MCF 10A (cell line): ENCODE data around the gene OPRPN. TPM values are rescaled to one million over a fixed set of nuclear protein-coding genes. Genes with fewer than 3 reads are reported as not detected.

Experiments used
- BruUV-seq: library from RNA; stranded (reverse); fragments of 400-500 nt; replicated peaks from 2 replicates; lab custom pipeline; 2021; lab: Mats Ljungman, UMichigan
- CTCF ChIA-PET: fragments of 300-600 bp; sonication (Branson Sonifier 250); formaldehyde crosslinking; extraction: SDS; loops from one replicate; lab custom pipeline; 2021; ENCODE audit warnings: antibody characterized with exemption, inconsistent platforms; lab: Yijun Ruan, JAX
- POLR2A ChIA-PET: fragments of 300-600, 350-650 bp; sonication (Branson Sonifier 250); formaldehyde crosslinking; extraction: SDS; loops from one replicate; lab custom pipeline; 2020; ENCODE audit warnings: antibody characterized with exemption, inconsistent platforms; lab: Yijun Ruan, JAX
- DNase-seq: peaks from one replicate; pipeline ENCODE4 v3.0.0-alpha.2; 2018; ENCODE audit not compliant: unreplicated experiment
- H3K27ac Mint-ChIP-seq: one replicate; pipeline ENCODE4 v1.8.0; 2022; ENCODE audit warnings: mild to moderate bottlenecking, low read depth, mixed read lengths; ENCODE audit not compliant: unreplicated experiment
- H3K27me3 Mint-ChIP-seq: one replicate; pipeline ENCODE4 v1.8.0; 2022; ENCODE audit warnings: mixed read lengths; ENCODE audit not compliant: insufficient read depth, unreplicated experiment
- H3K36me3 Mint-ChIP-seq: one replicate; pipeline ENCODE4 v1.8.0; 2022; ENCODE audit warnings: mild to moderate bottlenecking, moderate library complexity, mixed read lengths; ENCODE audit not compliant: insufficient read depth, unreplicated experiment
- H3K4me1 Mint-ChIP-seq: one replicate; pipeline ENCODE4 v1.8.0; 2022; ENCODE audit warnings: mixed read lengths; ENCODE audit not compliant: insufficient read depth, unreplicated experiment
- H3K4me3 Mint-ChIP-seq: one replicate; pipeline ENCODE4 v1.8.0; 2022; ENCODE audit warnings: mild to moderate bottlenecking, moderate library complexity, mixed read lengths; ENCODE audit not compliant: unreplicated experiment
- H3K9me3 Mint-ChIP-seq: one replicate; pipeline ENCODE4 v1.8.0; 2022; ENCODE audit warnings: mixed read lengths; ENCODE audit not compliant: unreplicated experiment
- CTCF ChIP-seq: fragments of 200-600 bp; IDR thresholded peaks from one replicate; pipeline ENCODE4 v1.8.0; 2022; ENCODE audit warnings: antibody characterized with exemption, mild to moderate bottlenecking; ENCODE audit not compliant: unreplicated experiment
- intact Hi-C: fragments of 100-400 bp; cut with micrococcal nuclease; formaldehyde crosslinking; loops from 2 replicates; pipeline ENCODE4 v1.14.1; 2022
- total RNA-seq: library from RNA; stranded (reverse); gene quantifications from 2 replicates; pipeline ENCODE4 v1.2.3, GENCODE V29; 2022

OPRPN gene
- total RNA-seq, 1 experiment from 2014 or later, result not detected

- POLR2A ChIA-PET, result no interaction called here
- CTCF ChIA-PET, result interaction anchor here (0.7 kb wide), 1 partner anchor 163 kb away, joined by 3 read pairs; no protein-coding TSS in a partner anchor
- peak; percentile 12 for DNase-seq
- Mint-ChIP-seq H3K27me3 (no peaks in the 10 kb centered on the region), H3K4me1 (no peaks in the 10 kb centered on the region), H3K4me3 (no peak overlapping the region), H3K9me3 (no peaks in the 10 kb centered on the region), H3K27ac (no peak overlapping the region), H3K36me3 (no peaks in the 10 kb centered on the region)
- no TSS peak for BruUV-seq
- no peak for TF ChIP-seq CTCF
- intact Hi-C loops, result no loop called here
These were observed 1.6 kb downstream of the OPRPN start for GRCh38 chr4:70399319-70399718.

- H3K27me3 Mint-ChIP-seq, result no peaks in the 10 kb centered on the region
- no peaks in the 10 kb centered on the region for H3K36me3 Mint-ChIP-seq
- TF ChIP-seq CTCF, result no peak
- no peak for DNase-seq
- BruUV-seq, result no TSS peak
- no peaks in the 10 kb centered on the region for H3K9me3 Mint-ChIP-seq
- no peaks in the 10 kb centered on the region for H3K4me1 Mint-ChIP-seq
- no peak overlapping the region for H3K4me3 Mint-ChIP-seq
- no peak overlapping the region for H3K27ac Mint-ChIP-seq
- ChIA-PET CTCF (no interaction called here), POLR2A (no interaction called here)
- intact Hi-C loops, result no loop called here
These were observed 5.0 kb downstream of the OPRPN start for GRCh38 chr4:70402762-70403161.

- ChIA-PET POLR2A (no interaction called here), CTCF (no interaction called here)
- no peaks in the 10 kb centered on the region for H3K9me3 Mint-ChIP-seq
- intact Hi-C loops, result no loop called here
- DNase-seq, result no peak
- H3K27me3 Mint-ChIP-seq, result no peaks in the 10 kb centered on the region
- BruUV-seq, result no TSS peak
- H3K27ac Mint-ChIP-seq, result no peak overlapping the region
- no peaks in the 10 kb centered on the region for H3K36me3 Mint-ChIP-seq
- no peak overlapping the region for H3K4me3 Mint-ChIP-seq
- no peaks in the 10 kb centered on the region for H3K4me1 Mint-ChIP-seq
- TF ChIP-seq CTCF, result no peak
These were observed 8.0 kb downstream of the OPRPN start for GRCh38 chr4:70405765-70406164.

- Mint-ChIP-seq H3K27ac (no peak overlapping the region), H3K36me3 (no peaks in the 10 kb centered on the region), H3K27me3 (no peaks in the 10 kb centered on the region), H3K4me1 (peaks cover 4% of the 10 kb centered on the region), H3K4me3 (no peak overlapping the region), H3K9me3 (peaks cover 6% of the 10 kb centered on the region)
- no peak for TF ChIP-seq CTCF
- intact Hi-C loops, result no loop called here
- BruUV-seq, result no TSS peak
- DNase-seq, result peak; percentile 45
- POLR2A ChIA-PET, result no interaction called here
- CTCF ChIA-PET, result no interaction called here
These were observed 27.6 kb downstream of the OPRPN start for GRCh38 chr4:70425306-70425705.
